ENCODE results near the gene NOTUM.

DNA sequence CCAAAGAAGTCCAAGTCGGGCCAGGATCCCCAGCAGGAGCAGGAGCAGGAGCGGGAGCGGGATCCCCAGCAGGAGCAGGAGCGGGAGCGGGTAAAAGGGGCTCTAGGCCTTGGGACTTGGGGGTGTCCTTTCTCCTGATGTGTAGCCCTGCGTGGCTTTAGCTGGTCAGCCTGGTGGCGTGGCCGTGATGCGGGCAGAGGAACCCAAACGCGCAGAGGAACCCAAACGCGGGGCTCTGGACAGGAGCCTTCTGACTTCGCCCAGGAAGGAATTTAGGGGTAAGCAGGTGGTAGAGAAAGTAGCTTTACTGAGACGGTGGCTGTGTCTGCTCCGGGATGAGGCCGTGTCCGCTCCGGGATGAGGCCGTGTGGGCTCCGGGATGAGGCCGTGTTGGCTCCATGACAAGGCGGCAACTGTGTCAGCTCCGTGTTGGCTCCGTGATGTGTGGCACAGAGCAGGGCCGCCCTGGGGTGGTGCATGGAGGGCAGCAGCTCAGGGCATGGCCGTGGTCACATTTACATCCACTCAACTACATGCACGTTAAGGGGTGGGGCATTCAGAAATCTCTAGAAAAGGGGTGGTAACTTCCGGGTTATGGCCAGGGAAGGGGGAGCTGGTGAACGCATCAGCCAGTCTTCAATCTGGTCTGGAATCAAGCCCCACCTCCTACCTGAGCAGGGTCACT is 35.9 kb upstream of the NOTUM start:
- no peak for TF ChIP-seq YY1 (IDR thresholded peaks at IDR 0.05; ENCODE audit: insufficient read depth, insufficient read length)
- no peak for TF ChIP-seq ZNF274 (IDR thresholded peaks at IDR 0.05; ENCODE audit: low read depth, low read length)
- no peak for TF ChIP-seq SUZ12 (IDR thresholded peaks at IDR 0.05; ENCODE audit: extremely low read depth, insufficient read depth, insufficient read length)

Measured in NT2/D1 (cell line).